ENCODE measurements around the gene TUBB6.

The TUBB6 gene

DNA sequence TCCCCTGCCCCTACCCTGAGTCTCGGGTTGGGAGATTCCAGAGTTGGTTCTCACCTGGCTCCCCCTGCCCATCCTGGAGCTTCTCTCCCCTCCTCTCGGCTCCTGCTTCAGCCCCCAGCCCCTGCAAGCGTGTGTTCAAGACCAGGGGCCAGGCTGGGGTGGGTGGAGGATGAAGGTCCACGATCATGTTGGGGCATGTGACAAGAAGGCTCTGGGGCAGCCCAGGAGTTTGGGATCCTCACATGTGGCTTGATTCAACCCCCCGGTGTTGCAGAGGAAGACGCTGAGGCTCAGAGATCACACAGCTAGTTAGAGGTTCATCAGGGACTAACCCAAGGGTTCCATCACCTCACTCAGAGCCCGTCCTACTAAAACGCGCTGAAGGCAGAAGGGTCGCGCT is 14.2 kb upstream of the TUBB6 start:
- peaks cover 9% of the 10 kb centered on the region for H3K4me1 ChIP-seq (ENCODE audit: control insufficient read depth, insufficient read depth, low read length)
- no peak overlapping the region for H3K4me3 ChIP-seq (ENCODE audit: low read length)
- no peaks in the 10 kb centered on the region for H3K27me3 ChIP-seq (replicated peaks; ENCODE audit: control insufficient read depth, insufficient read depth, low read length)
- H3K9ac ChIP-seq (ENCODE audit: low read length) = no peak overlapping the region
- no peak for DNase-seq (ENCODE audit: low read depth)
- no peaks in the 10 kb centered on the region for H3K36me3 ChIP-seq (ENCODE audit: control insufficient read depth, insufficient read depth, low read length, severe bottlenecking)
- peaks cover 3% of the 10 kb centered on the region for H3K9me3 ChIP-seq (ENCODE audit: control insufficient read depth, low read length)

GRCh38 chr18:12295389-12296086 is 12.5 kb upstream of the TUBB6 start:
- H3K27me3 ChIP-seq (replicated peaks; ENCODE audit: control insufficient read depth, insufficient read depth, low read length) = no peaks in the 10 kb centered on the region
- no peak overlapping the region for H3K4me3 ChIP-seq (ENCODE audit: low read length)
- no peaks in the 10 kb centered on the region for H3K4me1 ChIP-seq (ENCODE audit: control insufficient read depth, insufficient read depth, low read length)
- DNase-seq (ENCODE audit: low read depth) = no peak
- no peak overlapping the region for H3K9ac ChIP-seq (ENCODE audit: low read length)
- H3K9me3 ChIP-seq (ENCODE audit: control insufficient read depth, low read length) = peaks cover 3% of the 10 kb centered on the region
- H3K36me3 ChIP-seq (ENCODE audit: control insufficient read depth, insufficient read depth, low read length, severe bottlenecking) = no peaks in the 10 kb centered on the region

- Histone ChIP-seq H3K9me3 (ENCODE audit: control insufficient read depth, low read length) (peaks cover 3% of the 10 kb centered on the region), H3K4me1 (ENCODE audit: control insufficient read depth, insufficient read depth, low read length) (no peaks in the 10 kb centered on the region), H3K9ac (ENCODE audit: low read length) (no peak overlapping the region), H3K27me3 (replicated peaks; ENCODE audit: control insufficient read depth, insufficient read depth, low read length) (no peaks in the 10 kb centered on the region), H3K36me3 (ENCODE audit: control insufficient read depth, insufficient read depth, low read length, severe bottlenecking) (no peaks in the 10 kb centered on the region), H3K4me3 (ENCODE audit: low read length) (no peak overlapping the region)
- no peak for DNase-seq (ENCODE audit: low read depth)
Observed at GRCh38 chr18:12296087-12296403, 12.0 kb upstream of the TUBB6 start.

DNA sequence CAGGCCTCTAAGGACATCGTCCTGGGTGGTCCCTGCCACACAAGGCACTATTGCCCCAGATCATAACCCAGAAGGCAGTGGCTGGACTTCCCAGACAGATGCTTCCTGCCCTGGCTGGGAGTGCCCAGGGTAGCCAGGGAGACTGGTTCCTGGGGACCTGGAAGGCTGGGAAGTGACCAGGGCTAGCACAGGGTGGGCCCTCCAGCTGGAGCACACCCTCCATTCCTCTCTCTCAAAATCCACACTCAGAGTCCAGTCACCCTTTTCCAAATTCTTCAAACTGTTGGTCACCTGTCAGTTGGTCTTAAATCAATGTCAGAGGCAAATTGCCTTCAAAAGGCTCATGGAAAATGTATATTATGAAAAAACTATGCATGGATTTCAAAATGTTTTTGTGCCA is 11.6 kb upstream of the TUBB6 start:
- no peaks in the 10 kb centered on the region for H3K36me3 ChIP-seq (ENCODE audit: control insufficient read depth, insufficient read depth, low read length, severe bottlenecking)
- H3K27me3 ChIP-seq (replicated peaks; ENCODE audit: control insufficient read depth, insufficient read depth, low read length) = no peaks in the 10 kb centered on the region
- H3K4me1 ChIP-seq (ENCODE audit: control insufficient read depth, insufficient read depth, low read length) = no peaks in the 10 kb centered on the region
- no peak for DNase-seq (ENCODE audit: low read depth)
- H3K9ac ChIP-seq (ENCODE audit: low read length) = no peak overlapping the region
- H3K9me3 ChIP-seq (ENCODE audit: control insufficient read depth, low read length) = peaks cover 3% of the 10 kb centered on the region
- no peak overlapping the region for H3K4me3 ChIP-seq (ENCODE audit: low read length)

GRCh38 chr18:12299862-12300261 is 8.2 kb upstream of the TUBB6 start:
- no peaks in the 10 kb centered on the region for H3K27me3 ChIP-seq (replicated peaks; ENCODE audit: control insufficient read depth, insufficient read depth, low read length)
- no peaks in the 10 kb centered on the region for H3K4me1 ChIP-seq (ENCODE audit: control insufficient read depth, insufficient read depth, low read length)
- no peak overlapping the region for H3K4me3 ChIP-seq (ENCODE audit: low read length)
- no peak overlapping the region for H3K9ac ChIP-seq (ENCODE audit: low read length)
- no peaks in the 10 kb centered on the region for H3K36me3 ChIP-seq (ENCODE audit: control insufficient read depth, insufficient read depth, low read length, severe bottlenecking)
- no peak for DNase-seq (ENCODE audit: low read depth)
- peaks cover 3% of the 10 kb centered on the region for H3K9me3 ChIP-seq (ENCODE audit: control insufficient read depth, low read length)

DNA sequence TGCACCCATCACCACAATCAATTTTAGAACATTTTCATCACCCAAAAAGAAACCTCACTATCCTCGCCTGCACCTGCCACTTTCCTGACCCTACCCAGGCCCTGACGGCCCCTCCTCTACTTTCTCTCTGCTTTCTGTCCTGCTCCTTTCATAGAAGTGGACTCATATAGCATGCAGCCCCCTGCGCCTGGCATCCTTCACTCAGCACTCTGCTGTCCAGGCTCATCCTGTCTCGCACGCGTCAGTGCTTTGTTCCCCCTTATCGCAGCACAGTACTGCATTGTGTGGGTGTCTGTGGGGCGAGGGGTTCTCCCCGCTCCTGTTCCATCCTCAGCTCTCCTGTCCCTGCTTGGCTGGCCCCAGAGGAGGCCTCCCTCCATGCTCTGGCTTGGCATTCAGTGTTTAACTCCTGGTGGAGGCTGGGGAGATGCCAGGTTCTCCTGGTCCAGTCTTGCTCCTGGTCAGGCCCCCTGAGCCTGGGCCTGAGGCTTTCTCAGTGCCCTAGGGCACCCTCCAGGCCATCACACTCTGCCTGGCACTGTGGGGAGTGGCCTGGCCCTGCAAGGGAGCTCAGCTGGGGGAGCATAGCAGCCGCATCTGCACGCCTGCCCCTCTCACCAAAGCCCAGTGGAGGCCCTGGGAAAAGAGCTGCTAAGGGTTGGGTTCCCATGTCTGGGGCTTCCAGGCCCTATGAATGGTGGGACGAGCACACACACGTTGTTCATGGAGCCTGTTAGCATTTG is 6.6 kb upstream of the TUBB6 start:
- H3K4me3 ChIP-seq (ENCODE audit: low read length) = no peak overlapping the region
- peaks cover 6% of the 10 kb centered on the region for H3K4me1 ChIP-seq (ENCODE audit: control insufficient read depth, insufficient read depth, low read length)
- H3K9me3 ChIP-seq (ENCODE audit: control insufficient read depth, low read length) = peaks cover 3% of the 10 kb centered on the region
- DNase-seq (ENCODE audit: low read depth) = no peak
- H3K27me3 ChIP-seq (replicated peaks; ENCODE audit: control insufficient read depth, insufficient read depth, low read length) = no peaks in the 10 kb centered on the region
- no peak overlapping the region for H3K9ac ChIP-seq (ENCODE audit: low read length)
- no peaks in the 10 kb centered on the region for H3K36me3 ChIP-seq (ENCODE audit: control insufficient read depth, insufficient read depth, low read length, severe bottlenecking)

DNA sequence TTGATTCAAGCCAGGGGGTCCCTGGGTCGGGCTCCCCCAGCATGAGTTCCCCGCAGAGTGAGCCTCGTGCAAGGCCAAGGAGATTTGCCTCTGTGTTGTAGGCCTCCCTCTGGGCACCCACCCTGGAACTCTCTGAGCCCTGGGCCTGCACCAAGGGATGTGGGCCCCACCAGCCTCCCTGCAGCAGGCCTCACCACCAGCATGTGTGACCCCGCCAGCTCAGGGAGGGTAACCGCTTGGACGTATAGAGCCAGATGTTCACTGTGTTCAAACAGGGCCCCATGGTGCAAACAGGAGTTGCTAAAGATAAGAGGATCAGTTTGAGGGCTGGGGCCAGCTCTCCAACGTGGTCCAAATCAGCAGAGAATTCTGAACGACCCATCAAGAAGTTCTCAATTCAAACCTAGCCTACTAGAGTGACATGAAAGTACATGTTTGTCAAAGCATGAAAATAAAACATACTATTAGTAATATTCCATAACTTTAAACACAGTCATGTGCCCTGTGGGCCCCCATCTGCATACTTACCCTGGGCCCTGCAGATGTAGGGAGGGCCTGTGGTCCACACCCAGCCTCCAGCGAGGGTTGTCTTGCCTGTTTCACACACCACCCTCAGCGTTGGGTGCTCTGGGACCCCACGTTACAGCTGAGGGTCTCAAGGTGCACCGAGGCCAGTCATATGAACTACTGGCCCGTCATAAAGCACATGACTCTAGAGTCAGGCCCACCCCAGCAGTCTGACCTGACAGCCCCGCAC is 5.5 kb upstream of the TUBB6 start:
- Histone ChIP-seq H3K36me3 (ENCODE audit: control insufficient read depth, insufficient read depth, low read length, severe bottlenecking) (no peaks in the 10 kb centered on the region), H3K9me3 (ENCODE audit: control insufficient read depth, low read length) (peaks cover 3% of the 10 kb centered on the region), H3K27me3 (replicated peaks; ENCODE audit: control insufficient read depth, insufficient read depth, low read length) (no peaks in the 10 kb centered on the region), H3K9ac (ENCODE audit: low read length) (no peak overlapping the region), H3K4me1 (ENCODE audit: control insufficient read depth, insufficient read depth, low read length) (peaks cover 13% of the 10 kb centered on the region), H3K4me3 (ENCODE audit: low read length) (no peak overlapping the region)
- no peak for DNase-seq (ENCODE audit: low read depth)

DNA sequence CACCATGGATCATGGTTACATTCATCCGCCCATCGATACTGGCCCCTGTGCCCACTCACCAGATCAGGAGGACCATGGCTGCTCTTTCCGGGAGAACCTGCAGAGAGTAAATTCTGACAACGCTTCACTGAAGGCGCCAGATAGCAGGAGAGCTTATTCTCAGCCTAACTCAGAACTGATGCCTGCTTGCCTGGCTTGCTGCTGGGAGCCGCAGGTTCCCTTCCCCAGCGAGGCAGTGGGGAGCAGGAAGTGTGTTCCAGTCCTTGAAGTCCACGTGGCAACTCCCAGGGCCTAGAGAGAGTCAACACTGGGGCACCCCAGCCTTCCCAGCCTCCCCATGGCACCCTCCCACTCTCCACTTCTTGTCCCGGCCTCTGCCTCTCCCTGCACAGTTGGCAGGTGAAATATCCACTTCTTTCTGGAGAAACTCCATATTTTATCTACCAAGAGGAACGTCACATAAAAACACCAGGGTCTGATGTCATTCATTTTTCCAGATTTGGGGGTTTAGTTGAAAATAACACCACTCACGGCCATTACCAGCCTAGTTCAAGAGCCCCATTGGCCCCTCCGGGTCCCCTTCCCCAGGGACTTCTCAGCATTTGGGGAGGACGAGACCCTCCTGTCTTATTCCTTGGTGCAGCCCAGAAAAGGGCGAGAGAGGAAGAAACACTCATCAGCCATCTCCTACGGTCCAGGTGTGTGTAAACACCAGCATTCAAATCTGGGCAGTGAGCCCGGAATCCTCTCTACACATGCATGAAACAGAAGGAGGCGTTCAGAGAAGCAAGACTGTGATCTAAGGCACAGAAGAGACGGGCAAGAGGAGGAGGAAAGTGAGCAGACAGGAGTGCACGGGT is 3.5 kb upstream of the TUBB6 start:
- DNase-seq (ENCODE audit: low read depth) = no peak
- no peak overlapping the region for H3K4me3 ChIP-seq (ENCODE audit: low read length)
- peaks cover 15% of the 10 kb centered on the region for H3K4me1 ChIP-seq (ENCODE audit: control insufficient read depth, insufficient read depth, low read length)
- no peaks in the 10 kb centered on the region for H3K27me3 ChIP-seq (replicated peaks; ENCODE audit: control insufficient read depth, insufficient read depth, low read length)
- H3K9ac ChIP-seq (ENCODE audit: low read length) = no peak overlapping the region
- H3K9me3 ChIP-seq (ENCODE audit: control insufficient read depth, low read length) = no peaks in the 10 kb centered on the region
- H3K36me3 ChIP-seq (ENCODE audit: control insufficient read depth, insufficient read depth, low read length, severe bottlenecking) = no peaks in the 10 kb centered on the region

DNA sequence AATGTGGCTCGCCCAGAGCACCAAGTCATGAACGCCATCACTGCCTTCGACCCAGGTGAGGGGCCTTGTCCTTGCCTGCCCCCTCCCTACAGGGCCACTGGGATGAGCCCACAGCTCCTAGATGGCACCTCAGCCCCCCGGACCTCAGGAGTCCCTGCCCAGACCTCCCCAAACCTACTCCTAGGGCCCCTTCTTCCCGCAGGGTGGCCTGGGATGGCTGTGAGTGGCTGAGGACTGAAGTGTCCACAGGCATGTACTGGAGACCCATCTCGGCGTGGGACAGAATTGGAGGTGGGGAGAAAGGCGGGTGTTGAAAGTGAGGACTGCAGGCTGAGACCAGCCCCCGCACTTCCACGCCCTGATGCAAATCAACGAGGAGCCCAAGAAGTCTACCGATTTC is 2.8 kb upstream of the TUBB6 start:
- no peak overlapping the region for H3K9ac ChIP-seq (ENCODE audit: low read length)
- H3K4me1 ChIP-seq (ENCODE audit: control insufficient read depth, insufficient read depth, low read length) = peaks cover 20% of the 10 kb centered on the region
- no peak overlapping the region for H3K4me3 ChIP-seq (ENCODE audit: low read length)
- H3K36me3 ChIP-seq (ENCODE audit: control insufficient read depth, insufficient read depth, low read length, severe bottlenecking) = no peaks in the 10 kb centered on the region
- no peak for DNase-seq (ENCODE audit: low read depth)
- no peaks in the 10 kb centered on the region for H3K9me3 ChIP-seq (ENCODE audit: control insufficient read depth, low read length)
- no peaks in the 10 kb centered on the region for H3K27me3 ChIP-seq (replicated peaks; ENCODE audit: control insufficient read depth, insufficient read depth, low read length)

- Histone ChIP-seq H3K4me3 (ENCODE audit: low read length) (peak overlapping the region; percentile 97), H3K27me3 (replicated peaks; ENCODE audit: control insufficient read depth, insufficient read depth, low read length) (no peaks in the 10 kb centered on the region), H3K4me1 (ENCODE audit: control insufficient read depth, insufficient read depth, low read length) (peaks cover 28% of the 10 kb centered on the region), H3K9me3 (ENCODE audit: control insufficient read depth, low read length) (no peaks in the 10 kb centered on the region), H3K9ac (ENCODE audit: low read length) (peak overlapping the region; percentile 94), H3K36me3 (ENCODE audit: control insufficient read depth, insufficient read depth, low read length, severe bottlenecking) (peaks cover 8% of the 10 kb centered on the region)
- DNase-seq (ENCODE audit: low read depth) = no peak
Observed at GRCh38 chr18:12305930-12306629, 2.0 kb upstream of the TUBB6 start.

All from adipocyte (in vitro differentiated cells).